ENCODE measurements around the gene ODAD2.
"Not testable (repeated sequence)": the region's sequence is repeated elsewhere in the genome, so short reads cannot be mapped to it uniquely, and the experiment has no call there.

The ODAD2 gene

DNA sequence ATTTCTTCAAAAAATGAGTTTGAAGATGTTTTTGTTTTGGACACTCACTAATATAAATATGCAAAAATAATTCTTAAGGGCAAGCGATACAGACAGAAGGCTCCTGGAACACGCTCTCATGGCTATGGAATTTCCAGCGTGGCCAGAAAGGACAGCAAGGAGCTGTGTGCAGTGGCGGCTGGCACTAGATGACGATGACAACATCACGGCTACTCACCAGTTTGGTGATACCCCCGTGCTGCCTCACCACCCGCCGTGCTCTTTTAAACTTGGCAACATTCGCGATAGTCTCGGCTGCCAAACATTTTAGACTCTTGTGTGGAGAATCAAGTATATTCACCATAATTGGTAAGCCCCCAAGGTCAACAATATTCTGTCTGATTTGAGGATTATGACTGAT lies 54.9 kb downstream of the ODAD2 start:
- POLR2A ChIA-PET, result no interaction called here
- H3K4me1 ChIP-seq (ENCODE audit: control extremely low read depth in 1 of 4, control insufficient read depth in 4 of 4, insufficient read depth in 4 of 4, low read length in 3 of 4), result no peaks in the 10 kb centered on the region
- no peak overlapping the region for H3K27ac ChIP-seq (ENCODE audit: insufficient read depth in 1 of 2, low read depth in 1 of 2, low read length in 2 of 2, poor library complexity in 1 of 2, severe bottlenecking in 2 of 2)
- 95% methylated on average over 12 of the region's 12 CpGs for WGBS (ENCODE audit: insufficient coverage)
- no peaks in the 10 kb centered on the region for H3K9me3 ChIP-seq (ENCODE audit: control extremely low read depth in 1 of 5, control insufficient read depth in 4 of 5, insufficient read depth in 2 of 5, low read depth in 1 of 5, low read length in 4 of 5)
- CTCF ChIA-PET, result interaction anchor here (1.2 kb wide), 1 partner anchor 9 kb away, joined by 3 read pairs; no protein-coding TSS in a partner anchor
- no peaks in the 10 kb centered on the region for H3K36me3 ChIP-seq (ENCODE audit: control insufficient read depth in 4 of 4, insufficient read depth in 4 of 4, low read length in 3 of 4)
- DNase-seq, result no peak
- no peak overlapping the region for H3K4me3 ChIP-seq (ENCODE audit: control insufficient read depth in 1 of 7, extremely low read depth in 1 of 7, insufficient read depth in 4 of 7, low read depth in 2 of 7, low read length in 6 of 7)
- no peaks in the 10 kb centered on the region for H3K27me3 ChIP-seq (replicated peaks in 2 of 5; ENCODE audit: control insufficient read depth in 4 of 5, insufficient read depth in 5 of 5, low read length in 4 of 5)

DNA sequence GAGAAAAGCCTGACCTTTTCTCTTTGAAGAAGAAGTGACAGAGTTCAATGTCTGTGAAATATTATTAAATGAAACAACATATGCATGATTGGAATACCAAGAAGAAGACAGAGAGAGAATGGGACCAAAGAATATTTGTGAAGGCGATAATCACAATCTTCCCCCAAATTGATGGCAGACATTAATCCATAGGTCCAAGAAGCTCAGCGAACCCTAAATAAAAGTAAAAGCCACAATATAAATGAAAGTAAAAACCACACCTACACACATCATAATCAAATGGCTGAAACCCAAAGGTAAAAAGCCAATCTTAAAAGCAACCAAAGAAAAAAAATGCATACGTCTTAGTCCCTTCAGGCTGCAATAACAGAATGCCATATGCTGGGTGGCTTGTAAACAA lies 84.0 kb downstream of the ODAD2 start:
- DNase-seq, result no peak
- WGBS (ENCODE audit: insufficient coverage), result 100% methylated on average over 1 of the region's 3 CpGs
- H3K27me3 ChIP-seq (replicated peaks in 2 of 5; ENCODE audit: control insufficient read depth in 4 of 5, insufficient read depth in 5 of 5, low read length in 4 of 5), result no peaks in the 10 kb centered on the region
- no peak overlapping the region for H3K27ac ChIP-seq (ENCODE audit: insufficient read depth in 1 of 2, low read depth in 1 of 2, low read length in 2 of 2, poor library complexity in 1 of 2, severe bottlenecking in 2 of 2)
- H3K9me3 ChIP-seq (ENCODE audit: control extremely low read depth in 1 of 5, control insufficient read depth in 4 of 5, insufficient read depth in 2 of 5, low read depth in 1 of 5, low read length in 4 of 5), result peaks cover 0 to 6% (median 0%) of the 10 kb centered on the region in 5 experiments
- POLR2A ChIA-PET, result no interaction called here
- no peak overlapping the region for H3K4me3 ChIP-seq (ENCODE audit: control insufficient read depth in 1 of 7, extremely low read depth in 1 of 7, insufficient read depth in 4 of 7, low read depth in 2 of 7, low read length in 6 of 7)
- no peaks in the 10 kb centered on the region for H3K36me3 ChIP-seq (ENCODE audit: control insufficient read depth in 4 of 4, insufficient read depth in 4 of 4, low read length in 3 of 4)
- CTCF ChIA-PET, result no interaction called here
- H3K4me1 ChIP-seq (ENCODE audit: control extremely low read depth in 1 of 4, control insufficient read depth in 4 of 4, insufficient read depth in 4 of 4, low read length in 3 of 4), result no peaks in the 10 kb centered on the region

DNA sequence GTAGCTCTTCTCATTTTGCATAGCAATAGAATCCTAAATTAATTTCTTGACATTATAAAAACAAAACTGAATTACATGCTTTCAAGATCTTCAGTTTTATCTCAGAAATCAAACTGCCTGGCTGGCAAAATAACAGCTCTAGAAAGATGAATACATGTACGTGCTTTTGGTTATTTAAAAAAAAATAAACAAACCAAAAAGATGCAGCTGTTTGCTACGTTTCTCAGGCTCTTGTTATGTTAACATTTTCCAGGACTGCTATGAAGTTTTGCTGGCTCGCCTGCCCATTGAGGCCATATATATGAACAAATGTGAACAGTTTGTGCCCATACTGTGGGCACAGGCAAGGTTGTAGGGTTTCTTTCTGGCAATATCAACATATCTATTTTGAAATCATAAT lies 86.6 kb downstream of the ODAD2 start:
- CTCF ChIA-PET, result no interaction called here
- Histone ChIP-seq H3K9me3 (ENCODE audit: control extremely low read depth in 1 of 5, control insufficient read depth in 4 of 5, insufficient read depth in 2 of 5, low read depth in 1 of 5, low read length in 4 of 5) (peaks cover 0 to 6% (median 0%) of the 10 kb centered on the region in 5 experiments), H3K36me3 (ENCODE audit: control insufficient read depth in 4 of 4, insufficient read depth in 4 of 4, low read length in 3 of 4) (no peaks in the 10 kb centered on the region), H3K27ac (ENCODE audit: insufficient read depth in 1 of 2, low read depth in 1 of 2, low read length in 2 of 2, poor library complexity in 1 of 2, severe bottlenecking in 2 of 2) (no peak overlapping the region), H3K27me3 (replicated peaks in 2 of 5; ENCODE audit: control insufficient read depth in 4 of 5, insufficient read depth in 5 of 5, low read length in 4 of 5) (no peaks in the 10 kb centered on the region), H3K4me3 (ENCODE audit: control insufficient read depth in 1 of 7, extremely low read depth in 1 of 7, insufficient read depth in 4 of 7, low read depth in 2 of 7, low read length in 6 of 7) (no peak overlapping the region), H3K4me1 (ENCODE audit: control extremely low read depth in 1 of 4, control insufficient read depth in 4 of 4, insufficient read depth in 4 of 4, low read length in 3 of 4) (no peaks in the 10 kb centered on the region)
- 83% methylated on average over 1 of the region's 3 CpGs for WGBS (ENCODE audit: insufficient coverage)
- POLR2A ChIA-PET, result no interaction called here
- DNase-seq, result no peak

DNA sequence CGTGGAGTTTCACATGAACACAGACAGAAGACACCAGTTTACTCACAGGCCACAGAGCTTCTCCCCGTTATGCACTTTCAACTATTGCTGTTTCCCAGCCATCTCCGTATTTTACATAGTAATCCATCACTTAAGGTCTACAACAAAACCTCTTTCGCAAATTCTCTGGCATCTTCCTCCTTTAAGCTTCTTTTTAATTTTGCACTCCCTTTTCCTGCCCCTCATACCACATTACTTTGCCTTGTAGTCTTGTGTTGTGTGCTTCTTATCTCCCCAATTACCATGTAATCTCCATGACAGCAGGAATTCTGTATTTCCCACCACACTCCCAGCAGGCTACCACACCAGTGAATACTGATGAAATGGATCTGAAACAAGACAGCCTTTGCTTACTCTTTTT lies 87.3 kb downstream of the ODAD2 start:
- 96% methylated on average over 4 of the region's 4 CpGs for WGBS (ENCODE audit: insufficient coverage)
- POLR2A ChIA-PET, result no interaction called here
- no peak for DNase-seq
- Histone ChIP-seq H3K9me3 (ENCODE audit: control extremely low read depth in 1 of 5, control insufficient read depth in 4 of 5, insufficient read depth in 2 of 5, low read depth in 1 of 5, low read length in 4 of 5) (peaks cover 0 to 6% (median 0%) of the 10 kb centered on the region in 5 experiments), H3K27me3 (replicated peaks in 2 of 5; ENCODE audit: control insufficient read depth in 4 of 5, insufficient read depth in 5 of 5, low read length in 4 of 5) (no peaks in the 10 kb centered on the region), H3K4me1 (ENCODE audit: control extremely low read depth in 1 of 4, control insufficient read depth in 4 of 4, insufficient read depth in 4 of 4, low read length in 3 of 4) (no peaks in the 10 kb centered on the region), H3K4me3 (ENCODE audit: control insufficient read depth in 1 of 7, extremely low read depth in 1 of 7, insufficient read depth in 4 of 7, low read depth in 2 of 7, low read length in 6 of 7) (no peak overlapping the region), H3K27ac (ENCODE audit: insufficient read depth in 1 of 2, low read depth in 1 of 2, low read length in 2 of 2, poor library complexity in 1 of 2, severe bottlenecking in 2 of 2) (no peak overlapping the region), H3K36me3 (ENCODE audit: control insufficient read depth in 4 of 4, insufficient read depth in 4 of 4, low read length in 3 of 4) (no peaks in the 10 kb centered on the region)
- CTCF ChIA-PET, result no interaction called here

DNA sequence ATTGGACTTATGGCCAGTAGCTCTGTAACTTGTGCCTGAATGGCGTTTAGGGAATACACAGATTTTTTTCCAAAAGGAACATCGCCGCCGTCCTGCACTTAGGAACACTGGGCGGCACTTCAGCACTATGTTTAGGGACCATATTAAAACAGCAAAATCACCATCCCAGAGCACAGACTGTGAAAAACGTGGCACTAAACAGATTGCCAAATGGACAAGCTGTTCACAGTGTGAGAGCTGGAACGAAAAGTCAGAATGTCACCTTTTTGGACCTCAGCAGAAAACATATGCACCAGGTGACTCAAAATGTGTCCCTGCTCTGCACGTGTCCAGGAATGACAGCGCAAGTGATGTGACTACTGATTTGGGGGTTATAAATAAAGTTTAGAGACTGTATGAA lies 87.9 kb downstream of the ODAD2 start:
- Histone ChIP-seq H3K27me3 (replicated peaks in 2 of 5; ENCODE audit: control insufficient read depth in 4 of 5, insufficient read depth in 5 of 5, low read length in 4 of 5) (no peaks in the 10 kb centered on the region), H3K27ac (ENCODE audit: insufficient read depth in 1 of 2, low read depth in 1 of 2, low read length in 2 of 2, poor library complexity in 1 of 2, severe bottlenecking in 2 of 2) (no peak overlapping the region), H3K4me3 (ENCODE audit: control insufficient read depth in 1 of 7, extremely low read depth in 1 of 7, insufficient read depth in 4 of 7, low read depth in 2 of 7, low read length in 6 of 7) (no peak overlapping the region), H3K36me3 (ENCODE audit: control insufficient read depth in 4 of 4, insufficient read depth in 4 of 4, low read length in 3 of 4) (no peaks in the 10 kb centered on the region), H3K9me3 (ENCODE audit: control extremely low read depth in 1 of 5, control insufficient read depth in 4 of 5, insufficient read depth in 2 of 5, low read depth in 1 of 5, low read length in 4 of 5) (peaks cover 0 to 5% (median 0%) of the 10 kb centered on the region in 5 experiments), H3K4me1 (ENCODE audit: control extremely low read depth in 1 of 4, control insufficient read depth in 4 of 4, insufficient read depth in 4 of 4, low read length in 3 of 4) (no peaks in the 10 kb centered on the region)
- CTCF ChIA-PET, result no interaction called here
- no peak for DNase-seq
- POLR2A ChIA-PET, result no interaction called here
- WGBS (ENCODE audit: insufficient coverage), result 96% methylated on average over 8 of the region's 9 CpGs

DNA sequence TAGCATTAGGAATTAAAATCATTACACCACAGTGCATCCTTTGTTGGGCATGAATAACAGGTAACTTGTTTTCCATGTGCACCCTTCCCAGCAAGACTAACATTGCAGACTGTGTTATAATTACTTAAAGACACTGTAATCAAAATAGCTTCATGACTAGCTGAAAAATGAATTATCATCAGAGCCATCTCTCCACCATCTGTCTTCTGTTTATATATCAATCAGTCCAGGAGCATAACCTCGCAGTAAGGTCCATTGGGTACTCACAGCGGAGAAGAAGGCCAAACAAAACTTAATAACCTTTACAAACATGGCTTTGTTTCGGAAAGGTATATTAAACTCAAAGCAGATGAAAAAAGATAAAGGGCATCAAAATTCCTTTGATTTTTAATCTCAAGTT lies 90.6 kb downstream of the ODAD2 start:
- ChIA-PET POLR2A (no interaction called here), CTCF (no interaction called here)
- no peak overlapping the region for H3K27ac ChIP-seq (ENCODE audit: insufficient read depth in 1 of 2, low read depth in 1 of 2, low read length in 2 of 2, poor library complexity in 1 of 2, severe bottlenecking in 2 of 2)
- WGBS (ENCODE audit: insufficient coverage), result 100% methylated on average over 1 of the region's 3 CpGs
- H3K4me1 ChIP-seq (ENCODE audit: control extremely low read depth in 1 of 4, control insufficient read depth in 4 of 4, insufficient read depth in 4 of 4, low read length in 3 of 4), result no peaks in the 10 kb centered on the region
- H3K9me3 ChIP-seq (ENCODE audit: control extremely low read depth in 1 of 5, control insufficient read depth in 4 of 5, insufficient read depth in 2 of 5, low read depth in 1 of 5, low read length in 4 of 5), result peaks cover 0 to 2% (median 0%) of the 10 kb centered on the region in 5 experiments
- no peak for DNase-seq
- no peak overlapping the region for H3K4me3 ChIP-seq (ENCODE audit: control insufficient read depth in 1 of 7, extremely low read depth in 1 of 7, insufficient read depth in 4 of 7, low read depth in 2 of 7, low read length in 6 of 7)
- peaks cover 0 to 2% (median 0%) of the 10 kb centered on the region in 4 experiments for H3K36me3 ChIP-seq (ENCODE audit: control insufficient read depth in 4 of 4, insufficient read depth in 4 of 4, low read length in 3 of 4)
- H3K27me3 ChIP-seq (replicated peaks in 2 of 5; ENCODE audit: control insufficient read depth in 4 of 5, insufficient read depth in 5 of 5, low read length in 4 of 5), result no peaks in the 10 kb centered on the region

DNA sequence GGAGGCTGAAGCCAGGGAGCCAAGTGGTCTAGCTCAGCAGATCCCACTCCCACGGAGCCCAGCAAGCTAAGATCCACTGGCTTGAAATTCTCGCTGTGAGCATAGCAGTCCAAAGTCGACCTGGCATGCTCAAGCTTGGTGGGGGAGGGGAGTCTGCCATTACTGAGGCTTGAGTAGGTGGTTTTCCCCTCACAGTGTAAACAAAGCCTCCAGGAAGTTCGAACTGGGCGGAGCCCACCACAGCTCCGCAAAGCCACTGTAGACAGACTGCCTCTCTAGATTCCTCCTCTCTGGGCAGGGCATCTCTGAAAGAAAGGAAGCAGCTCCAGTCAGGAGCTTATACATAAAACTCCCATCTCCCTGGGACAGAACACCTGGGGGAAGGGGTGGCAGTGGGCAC lies 99.4 kb downstream of the ODAD2 start:
- H3K36me3 ChIP-seq (ENCODE audit: control insufficient read depth in 4 of 4, insufficient read depth in 4 of 4, low read length in 3 of 4); H3K4me1 ChIP-seq (ENCODE audit: control extremely low read depth in 1 of 4, control insufficient read depth in 4 of 4, insufficient read depth in 4 of 4, low read length in 3 of 4); DNase-seq; H3K27me3 ChIP-seq (replicated peaks in 2 of 5; ENCODE audit: control insufficient read depth in 4 of 5, insufficient read depth in 5 of 5, low read length in 4 of 5); H3K9me3 ChIP-seq (ENCODE audit: control extremely low read depth in 1 of 5, control insufficient read depth in 4 of 5, insufficient read depth in 2 of 5, low read depth in 1 of 5, low read length in 4 of 5); H3K4me3 ChIP-seq (ENCODE audit: control insufficient read depth in 1 of 7, extremely low read depth in 1 of 7, insufficient read depth in 4 of 7, low read depth in 2 of 7, low read length in 6 of 7); CTCF ChIA-PET; POLR2A ChIA-PET; H3K27ac ChIP-seq (ENCODE audit: insufficient read depth in 1 of 2, low read depth in 1 of 2, low read length in 2 of 2, poor library complexity in 1 of 2, severe bottlenecking in 2 of 2): not testable (repeated sequence)
- 70% methylated on average over 6 of the region's 6 CpGs for WGBS (ENCODE audit: insufficient coverage)
